GM18858 (cell line): ENCODE measurements around the gene ALPK3.

Experiments
- ATAC-seq: cut with Tn5 transposase; IDR thresholded peaks from one replicate; pipeline ENCODE4 v1.9.1; 2021; ENCODE audit not compliant: unreplicated experiment

ALPK3 gene

GRCh38 chr15:84823282-84823878 lies 6.2 kb downstream of the ALPK3 start:
- ATAC-seq: no peak

GRCh38 chr15:84824260-84825007 lies 7.3 kb downstream of the ALPK3 start:
- no peak for ATAC-seq

- ATAC-seq: no peak
These were observed 9.2 kb downstream of the ALPK3 start for GRCh38 chr15:84826369-84826823.

- no peak for ATAC-seq
These were observed 10.1 kb downstream of the ALPK3 start for GRCh38 chr15:84827246-84827645.

- ATAC-seq: no peak
These were observed 11.1 kb downstream of the ALPK3 start for GRCh38 chr15:84828086-84828908.

GRCh38 chr15:84829428-84829827 lies 12.3 kb downstream of the ALPK3 start:
- ATAC-seq: no peak

GRCh38 chr15:84830036-84830435 lies 12.9 kb downstream of the ALPK3 start:
- no peak for ATAC-seq

GRCh38 chr15:84831028-84831427 lies 13.9 kb downstream of the ALPK3 start:
- ATAC-seq: no peak

GRCh38 chr15:84831613-84832012 lies 14.5 kb downstream of the ALPK3 start:
- no peak for ATAC-seq

- no peak for ATAC-seq
These were observed 15.4 kb downstream of the ALPK3 start for GRCh38 chr15:84832448-84833040.

GRCh38 chr15:84833447-84834228 lies 16.5 kb downstream of the ALPK3 start:
- no peak for ATAC-seq

- no peak for ATAC-seq
These were observed 17.2 kb downstream of the ALPK3 start for GRCh38 chr15:84834229-84834955.

GRCh38 chr15:84834969-84835368 lies 17.8 kb downstream of the ALPK3 start:
- ATAC-seq: no peak

GRCh38 chr15:84835661-84836337 lies 18.6 kb downstream of the ALPK3 start:
- ATAC-seq: no peak

- ATAC-seq: no peak
These were observed 19.7 kb downstream of the ALPK3 start for GRCh38 chr15:84836844-84837243.

GRCh38 chr15:84839714-84840113 lies 22.6 kb downstream of the ALPK3 start:
- ATAC-seq: no peak

- no peak for ATAC-seq
These were observed 23.1 kb downstream of the ALPK3 start for GRCh38 chr15:84840255-84840654.

GRCh38 chr15:84840741-84841429 lies 23.7 kb downstream of the ALPK3 start:
- no peak for ATAC-seq

GRCh38 chr15:84842781-84843180 lies 25.6 kb downstream of the ALPK3 start:
- ATAC-seq: no peak
